Glutamatergic neuron (in vitro differentiated cells): ENCODE results near the gene LAMC3. TPM values are rescaled to one million over a fixed set of nuclear protein-coding genes. Genes with fewer than 3 reads are reported as not detected.

Source experiments
- DNase-seq: peaks from one replicate; pipeline ENCODE4 v3.0.0; 2022
- H3K27ac Mint-ChIP-seq: one replicate; pipeline ENCODE4 v1.8.0; 2020; ENCODE audit warnings: mild to moderate bottlenecking, mixed read lengths, inconsistent platforms; ENCODE audit not compliant: unreplicated experiment
- H3K27me3 Mint-ChIP-seq: one replicate; pipeline ENCODE4 v1.8.0; 2020; ENCODE audit warnings: mild to moderate bottlenecking, moderate library complexity, mixed read lengths, inconsistent platforms; ENCODE audit not compliant: unreplicated experiment
- H3K36me3 Mint-ChIP-seq: one replicate; pipeline ENCODE4 v1.8.0; 2020; ENCODE audit warnings: mild to moderate bottlenecking, mixed read lengths, inconsistent platforms; ENCODE audit not compliant: unreplicated experiment
- H3K4me1 Mint-ChIP-seq: one replicate; pipeline ENCODE4 v1.8.0; 2020; ENCODE audit warnings: mild to moderate bottlenecking, low read depth, mixed read lengths, inconsistent platforms; ENCODE audit not compliant: unreplicated experiment
- H3K4me3 Mint-ChIP-seq: one replicate; pipeline ENCODE4 v1.8.0; 2020; ENCODE audit warnings: mild to moderate bottlenecking, mixed read lengths, inconsistent platforms; ENCODE audit not compliant: unreplicated experiment
- H3K9me3 Mint-ChIP-seq: one replicate; pipeline ENCODE4 v1.8.0; 2020; ENCODE audit warnings: mild to moderate bottlenecking, moderate library complexity, mixed read lengths, inconsistent platforms; ENCODE audit not compliant: unreplicated experiment
- total RNA-seq: library from RNA; stranded (reverse); fragmentation: NEBNext Ultra II Directional; extraction: Animal tissue kit (Norgen Biotek cat#: 25700); gene quantifications from one replicate; pipeline ENCODE4 v1.2.1, GENCODE V29; 2021; ENCODE audit not compliant: unreplicated experiment
- TF ChIP-seq, protein P1 (sequence below): fragments of 200-600 bp; sonication (generic); IDR thresholded peaks from one replicate; pipeline ENCODE4 v1.5.0; 2021; ENCODE audit not compliant: partially characterized antibody, unreplicated experiment

The LAMC3 gene
- total RNA-seq, 1 donor from 2014 or later = 0.17 TPM

DNA sequence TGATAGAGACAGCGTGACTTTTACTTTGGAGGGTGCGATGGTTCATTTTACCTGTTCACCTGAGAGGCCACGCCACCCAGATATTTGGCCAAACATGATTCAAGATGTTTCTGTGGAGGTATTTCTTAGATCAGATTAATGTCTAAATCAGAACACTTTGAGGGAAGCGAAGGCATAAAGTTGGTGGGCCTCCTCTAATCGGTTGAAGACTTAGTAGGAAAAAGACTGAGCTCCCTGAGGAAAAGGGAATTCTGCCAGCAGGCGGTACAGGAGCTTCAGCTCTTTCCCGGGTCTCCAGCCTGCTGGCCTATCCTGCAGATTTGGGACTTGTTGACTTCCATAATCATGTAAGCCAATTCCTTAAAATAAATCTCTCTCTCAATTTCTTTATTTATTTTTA is 7.0 kb upstream of the LAMC3 start:
- H3K27ac Mint-ChIP-seq = no peak overlapping the region
- H3K9me3 Mint-ChIP-seq = no peaks in the 10 kb centered on the region
- DNase-seq = no peak
- no peaks in the 10 kb centered on the region for H3K36me3 Mint-ChIP-seq
- no peak overlapping the region for H3K4me3 Mint-ChIP-seq
- H3K27me3 Mint-ChIP-seq = peaks cover 9% of the 10 kb centered on the region
- TF ChIP-seq, protein P1, sequence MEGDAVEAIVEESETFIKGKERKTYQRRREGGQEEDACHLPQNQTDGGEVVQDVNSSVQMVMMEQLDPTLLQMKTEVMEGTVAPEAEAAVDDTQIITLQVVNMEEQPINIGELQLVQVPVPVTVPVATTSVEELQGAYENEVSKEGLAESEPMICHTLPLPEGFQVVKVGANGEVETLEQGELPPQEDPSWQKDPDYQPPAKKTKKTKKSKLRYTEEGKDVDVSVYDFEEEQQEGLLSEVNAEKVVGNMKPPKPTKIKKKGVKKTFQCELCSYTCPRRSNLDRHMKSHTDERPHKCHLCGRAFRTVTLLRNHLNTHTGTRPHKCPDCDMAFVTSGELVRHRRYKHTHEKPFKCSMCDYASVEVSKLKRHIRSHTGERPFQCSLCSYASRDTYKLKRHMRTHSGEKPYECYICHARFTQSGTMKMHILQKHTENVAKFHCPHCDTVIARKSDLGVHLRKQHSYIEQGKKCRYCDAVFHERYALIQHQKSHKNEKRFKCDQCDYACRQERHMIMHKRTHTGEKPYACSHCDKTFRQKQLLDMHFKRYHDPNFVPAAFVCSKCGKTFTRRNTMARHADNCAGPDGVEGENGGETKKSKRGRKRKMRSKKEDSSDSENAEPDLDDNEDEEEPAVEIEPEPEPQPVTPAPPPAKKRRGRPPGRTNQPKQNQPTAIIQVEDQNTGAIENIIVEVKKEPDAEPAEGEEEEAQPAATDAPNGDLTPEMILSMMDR = no peak
- no peaks in the 10 kb centered on the region for H3K4me1 Mint-ChIP-seq

DNA sequence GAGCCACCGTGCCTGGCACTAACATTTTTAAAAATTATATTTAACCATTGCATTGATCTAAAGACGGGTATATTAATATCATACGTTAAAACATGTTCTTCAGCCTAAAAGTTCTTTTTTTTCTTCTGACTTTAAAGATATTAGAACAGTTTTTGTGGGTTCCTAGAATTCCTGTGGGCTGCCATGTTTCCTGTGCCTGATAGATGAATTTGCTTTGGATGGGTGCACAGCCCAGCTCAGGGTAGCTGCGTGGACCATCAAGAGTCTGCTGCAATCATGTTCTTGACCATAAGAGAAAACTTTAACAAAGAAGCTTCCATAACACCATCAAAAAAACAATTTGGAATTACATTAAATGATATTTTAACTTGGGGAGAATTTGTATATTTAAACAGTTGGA is 2.4 kb upstream of the LAMC3 start:
- Mint-ChIP-seq H3K4me1 (no peaks in the 10 kb centered on the region), H3K4me3 (no peak overlapping the region), H3K27me3 (peaks cover 6% of the 10 kb centered on the region), H3K36me3 (no peaks in the 10 kb centered on the region), H3K27ac (no peak overlapping the region), H3K9me3 (no peaks in the 10 kb centered on the region)
- DNase-seq = no peak
- TF ChIP-seq, protein P1 = no peak

DNA sequence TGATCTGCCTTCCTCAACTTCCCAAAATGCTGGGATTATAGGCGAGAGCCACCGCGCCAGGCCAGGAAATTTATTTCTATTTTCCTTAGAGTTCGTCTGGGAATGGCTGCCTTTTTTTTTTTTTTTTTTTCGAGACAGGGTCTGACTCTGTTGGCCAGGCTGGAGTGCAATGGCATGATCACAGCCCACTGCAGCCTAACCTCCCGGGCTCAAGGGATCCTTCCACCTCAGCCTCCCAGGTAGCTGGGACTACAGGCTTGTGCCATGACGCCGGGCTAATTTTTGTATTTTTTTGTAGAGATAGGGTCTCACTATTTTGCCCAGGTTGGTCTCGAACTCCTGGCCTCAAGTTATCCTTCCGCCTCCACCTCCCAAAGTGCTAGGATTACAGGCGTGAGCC is 888 bp upstream of the LAMC3 start:
- Mint-ChIP-seq H3K36me3 (no peaks in the 10 kb centered on the region), H3K4me3 (no peak overlapping the region), H3K9me3 (no peaks in the 10 kb centered on the region), H3K4me1 (no peaks in the 10 kb centered on the region), H3K27ac (no peak overlapping the region), H3K27me3 (peaks cover 6% of the 10 kb centered on the region)
- no peak for DNase-seq
- TF ChIP-seq, protein P1 = no peak

- Mint-ChIP-seq H3K4me3 (peak overlapping the region; percentile 77), H3K36me3 (no peaks in the 10 kb centered on the region), H3K27me3 (peaks cover 6% of the 10 kb centered on the region), H3K27ac (no peak overlapping the region), H3K4me1 (no peaks in the 10 kb centered on the region), H3K9me3 (no peaks in the 10 kb centered on the region)
- DNase-seq = no peak
- TF ChIP-seq, protein P1 = no peak
Measured at GRCh38 chr9:131008563-131008908, 438 bp upstream of the LAMC3 start.

DNA sequence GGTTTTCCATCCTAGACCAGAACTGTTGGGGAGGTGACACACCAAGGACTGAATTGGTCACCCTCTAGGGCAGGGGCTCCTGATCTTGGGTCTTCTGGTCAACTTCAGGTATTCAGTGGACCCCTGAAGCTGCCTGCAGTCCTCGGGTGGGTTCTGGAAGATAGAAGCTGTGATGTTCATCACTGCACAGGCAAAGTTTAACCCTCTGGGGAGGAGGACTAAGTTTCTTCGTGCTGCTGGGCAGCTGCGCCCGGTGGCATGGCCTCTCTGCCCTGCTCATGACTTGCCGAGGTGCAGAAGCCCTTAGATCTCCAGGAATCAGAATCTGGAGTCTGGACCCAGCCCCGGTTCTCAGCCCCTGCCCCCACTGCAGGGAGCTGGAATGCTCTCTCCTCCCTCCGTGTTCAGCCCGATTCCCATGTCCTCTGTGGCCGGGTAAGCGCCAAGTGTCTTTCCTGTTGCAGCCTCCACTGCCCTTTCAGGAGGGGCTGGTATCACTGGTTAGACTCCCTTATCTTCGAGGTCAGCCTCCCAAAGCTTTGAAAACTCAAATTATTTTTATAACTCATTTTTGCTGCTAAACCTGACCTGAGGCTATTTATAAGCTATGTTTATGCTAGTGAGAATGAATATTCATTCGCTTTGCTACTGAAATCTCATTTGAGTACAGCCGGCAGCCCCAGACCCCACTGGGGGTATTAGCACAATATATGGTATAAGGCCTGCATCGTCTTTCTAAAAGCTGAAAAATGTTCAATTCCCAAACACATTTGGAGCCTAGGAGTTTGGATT is 1.7 kb downstream of the LAMC3 start:
- Mint-ChIP-seq H3K4me1 (no peaks in the 10 kb centered on the region), H3K9me3 (no peaks in the 10 kb centered on the region), H3K36me3 (no peaks in the 10 kb centered on the region), H3K27ac (no peak overlapping the region), H3K27me3 (peaks cover 6% of the 10 kb centered on the region), H3K4me3 (no peak overlapping the region)
- DNase-seq = no peak
- TF ChIP-seq, protein P1 = no peak
